Measurements from ENCODE around the gene A2M. TPM values are rescaled to one million over a fixed set of nuclear protein-coding genes. Genes with fewer than 3 reads are reported as not detected.

A2M gene
- total and polyA plus RNA-seq, 2 of the 8 experiments (the other 6 are each of a cell fraction or from before 2014, with no cell fraction given): 0.15 TPM; not detected in 1

DNA sequence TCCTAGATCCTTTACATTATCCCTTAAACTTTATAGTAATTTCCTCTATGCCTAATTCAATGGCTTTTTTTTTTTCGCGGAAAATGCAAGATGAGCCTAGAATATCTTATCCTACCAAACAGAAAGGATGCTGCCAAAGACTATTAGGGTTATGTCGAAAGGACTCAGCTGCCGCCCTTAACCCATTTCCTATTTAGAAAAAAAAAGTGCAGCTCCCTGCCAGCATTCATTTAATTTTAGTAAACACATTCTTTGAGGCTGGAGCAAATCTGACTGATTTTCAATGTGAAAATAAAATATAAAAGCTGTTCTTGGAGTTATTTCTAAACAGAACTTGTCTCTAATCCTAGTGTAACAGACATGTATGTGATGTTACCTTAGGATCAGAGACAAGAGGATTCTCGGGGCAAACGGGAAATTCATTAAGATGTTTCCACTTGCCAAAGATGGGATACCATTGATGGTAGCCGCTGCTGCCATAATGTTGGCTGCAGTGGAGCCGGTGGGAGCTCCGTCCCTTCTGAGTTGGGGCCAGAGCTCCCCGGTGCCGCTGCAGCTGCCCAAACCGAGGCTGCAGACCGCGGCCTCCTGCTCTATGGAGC lies 8.2 kb upstream of the A2M start:
- no peak overlapping the region for H2AK5ac ChIP-seq (ENCODE audit: low read depth, low read length)
- H3K4me1 ChIP-seq (replicated peaks in 1 of 4; ENCODE audit: control insufficient read depth in 3 of 4, insufficient read depth in 4 of 4, low read length in 3 of 4): no peaks in the 10 kb centered on the region
- no peaks in the 10 kb centered on the region for H3K79me2 ChIP-seq (ENCODE audit: control insufficient read depth in 1 of 2, insufficient read depth in 2 of 2, low read length in 2 of 2)
- H2BK12ac ChIP-seq (ENCODE audit: low read depth, low read length): no peak overlapping the region
- CTCF ChIA-PET (ENCODE audit: partially characterized antibody): interaction anchor here (0.6 to 0.8 kb wide), 2 partner anchors 50 to 1981 kb away, joined by 3 to 4 read pairs; no protein-coding TSS in a partner anchor
- no peak overlapping the region for H3K27ac ChIP-seq (ENCODE audit: low read depth, low read length)
- H3K27me3 ChIP-seq (replicated peaks in 1 of 4; ENCODE audit: control insufficient read depth in 3 of 4, extremely low read depth in 1 of 4, insufficient read depth in 3 of 4, low read length in 3 of 4): no peaks in the 10 kb centered on the region
- H3K56ac ChIP-seq (replicated peaks; ENCODE audit: insufficient read length, low read depth, low read length): no peak overlapping the region
- no peak overlapping the region for H2BK5ac ChIP-seq (ENCODE audit: low read depth, low read length)
- H4K20me1 ChIP-seq (replicated peaks in 1 of 2; ENCODE audit: control insufficient read depth in 1 of 2, insufficient read depth in 2 of 2, low read length in 2 of 2): no peaks in the 10 kb centered on the region
- no peak overlapping the region for H4K5ac ChIP-seq (ENCODE audit: insufficient read length, low read depth, low read length)
- H3K9ac ChIP-seq (replicated peaks in 1 of 4; ENCODE audit: extremely low read depth in 1 of 4, low read depth in 3 of 4, low read length in 3 of 4): no peak overlapping the region
- no peak overlapping the region for H4K91ac ChIP-seq (replicated peaks; ENCODE audit: insufficient read length, low read length)
- H4K8ac ChIP-seq (ENCODE audit: extremely low read depth, insufficient read depth, low read length): no peak overlapping the region
- H2BK15ac ChIP-seq (ENCODE audit: low read length): no peak overlapping the region
- no peak overlapping the region for H3K18ac ChIP-seq (ENCODE audit: extremely low read depth, low read length)
- FAIRE-seq: no peak
- no peak overlapping the region for H3K4me2 ChIP-seq (ENCODE audit: insufficient read depth in 1 of 2, low read depth in 2 of 2, low read length in 2 of 2)
- no peak overlapping the region for H3K23ac ChIP-seq (ENCODE audit: insufficient read length)
- no peak overlapping the region for H3K4me3 ChIP-seq (ENCODE audit: extremely low read depth in 1 of 4, insufficient read depth in 2 of 4, low read depth in 3 of 4, low read length in 4 of 4)
- no peak for DNase-seq (ENCODE audit: low read depth in 1 of 2, low spot score in 2 of 2)
- 92% methylated on average over 14 of the region's 14 CpGs; no CpG with 5 or more reads in 1 of the 2 experiments for WGBS, 2 experiments (ENCODE audit: extremely low coverage in 1 of 2, insufficient coverage in 1 of 2, insufficient read length in 1 of 2, insufficient replicate concordance in 2 of 2, low coverage in 1 of 2, low lambda C conversion rate in 2 of 2, missing lambda C conversion rate in 1 of 2)
- POLR2A ChIA-PET (ENCODE audit: partially characterized antibody): interaction anchor here (0.7 kb wide), 1 partner anchor 16 kb away, joined by 3 read pairs; no protein-coding TSS in a partner anchor
- H3K23me2 ChIP-seq (ENCODE audit: low read depth, low read length): no peaks in the 10 kb centered on the region; the same call in 1 of the 2 replicates
- H2AFZ ChIP-seq (ENCODE audit: low read length): no peak overlapping the region
- TF ChIP-seq, protein P1, sequence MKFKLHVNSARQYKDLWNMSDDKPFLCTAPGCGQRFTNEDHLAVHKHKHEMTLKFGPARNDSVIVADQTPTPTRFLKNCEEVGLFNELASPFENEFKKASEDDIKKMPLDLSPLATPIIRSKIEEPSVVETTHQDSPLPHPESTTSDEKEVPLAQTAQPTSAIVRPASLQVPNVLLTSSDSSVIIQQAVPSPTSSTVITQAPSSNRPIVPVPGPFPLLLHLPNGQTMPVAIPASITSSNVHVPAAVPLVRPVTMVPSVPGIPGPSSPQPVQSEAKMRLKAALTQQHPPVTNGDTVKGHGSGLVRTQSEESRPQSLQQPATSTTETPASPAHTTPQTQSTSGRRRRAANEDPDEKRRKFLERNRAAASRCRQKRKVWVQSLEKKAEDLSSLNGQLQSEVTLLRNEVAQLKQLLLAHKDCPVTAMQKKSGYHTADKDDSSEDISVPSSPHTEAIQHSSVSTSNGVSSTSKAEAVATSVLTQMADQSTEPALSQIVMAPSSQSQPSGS (IDR thresholded peaks at IDR 0.05; ENCODE audit: low read length): no peak
- no peak for TF ChIP-seq NANOG (IDR thresholded peaks at IDR 0.05; ENCODE audit: insufficient read depth, low read depth, low read length, poor library complexity, severe bottlenecking)
- no peak for TF ChIP-seq KDM4A (IDR thresholded peaks at IDR 0.05; ENCODE audit: low read depth, low read length, severe bottlenecking)
- no peak for TF ChIP-seq EZH2 (IDR thresholded peaks at IDR 0.05; ENCODE audit: low read depth, low read length, severe bottlenecking)
- no peak for TF ChIP-seq KDM5A (IDR thresholded peaks at IDR 0.05; ENCODE audit: low read length)
- TF ChIP-seq BCL11A (IDR thresholded peaks at IDR 0.05; ENCODE audit: low read depth in 2 of 2, low read length in 2 of 2): no peak
- no peak for TF ChIP-seq SP1 (IDR thresholded peaks at IDR 0.05; ENCODE audit: low read depth, low read length)
- no peak for TF ChIP-seq YY1 (IDR thresholded peaks at IDR 0.05; ENCODE audit: low read depth, low read length)
- no peak overlapping the region for H3K14ac ChIP-seq (ENCODE audit: insufficient read length)
- no peak overlapping the region for H3K4ac ChIP-seq (replicated peaks; ENCODE audit: insufficient read length, low read depth, low read length)
- no peak overlapping the region for H2BK20ac ChIP-seq (ENCODE audit: low read length)
- peaks cover 0 to 9% of the 10 kb centered on the region in 2 experiments; a peak in 1 of 4 replicates for H3K9me3 ChIP-seq (ENCODE audit: insufficient read depth in 2 of 2, low read depth in 1 of 2, low read length in 1 of 2)
- no peaks in the 10 kb centered on the region for H3K79me1 ChIP-seq (ENCODE audit: low read depth, low read length)
- no peaks in the 10 kb centered on the region for H3K36me3 ChIP-seq (ENCODE audit: control insufficient read depth in 2 of 4, insufficient read depth in 4 of 4, low read length in 3 of 4)
- H2BK120ac ChIP-seq (replicated peaks; ENCODE audit: low read depth, low read length): no peak overlapping the region

Data from H1 (cell line).